Trophoblast cell (in vitro differentiated cells and primary cell): ENCODE results near the gene NEUROD6.

Source experiments
- DNase-seq, 2 donors: peaks; one replicate each; pipeline ENCODE4 v3.0.0-alpha.2; 2016
- H2AFZ ChIP-seq: 2 replicates; pipeline ENCODE4 v1.6.1; 2013; ENCODE audit warnings: low read length, moderate library complexity, mild to moderate bottlenecking; ENCODE audit not compliant: insufficient read depth, poor library complexity
- H2AK5ac ChIP-seq: 2 replicates; pipeline ENCODE4 v1.6.1; 2013; ENCODE audit warnings: mild to moderate bottlenecking, low read length
- H2BK120ac ChIP-seq: 2 replicates; pipeline ENCODE4 v1.6.1; 2013; ENCODE audit warnings: low read length, mild to moderate bottlenecking, moderate library complexity; ENCODE audit not compliant: insufficient read depth, poor library complexity
- H2BK12ac ChIP-seq: 2 replicates; pipeline ENCODE4 v1.6.1; 2013; ENCODE audit warnings: mild to moderate bottlenecking, low read length, moderate library complexity
- H2BK5ac ChIP-seq: 2 replicates; pipeline ENCODE4 v1.6.1; 2013; ENCODE audit warnings: low read length, low read depth, moderate library complexity, mild to moderate bottlenecking; ENCODE audit not compliant: poor library complexity
- H3K14ac ChIP-seq: 2 replicates; pipeline ENCODE4 v1.6.1; 2013; ENCODE audit warnings: mild to moderate bottlenecking, low read length
- H3K18ac ChIP-seq: 2 replicates; pipeline ENCODE4 v1.6.1; 2013; ENCODE audit warnings: mild to moderate bottlenecking, low read length
- H3K23ac ChIP-seq: 2 replicates; pipeline ENCODE4 v1.6.1; 2013; ENCODE audit warnings: low read length
- H3K27ac ChIP-seq: 2 replicates; pipeline ENCODE4 v1.5.1; 2013; ENCODE audit warnings: low read depth, mild to moderate bottlenecking, inconsistent platforms, low read length, moderate library complexity
- H3K27me3 ChIP-seq: 2 replicates; pipeline ENCODE4 v1.6.1; 2013; ENCODE audit warnings: inconsistent platforms, mild to moderate bottlenecking, low read length, moderate library complexity; ENCODE audit not compliant: insufficient read depth
- H3K36me3 ChIP-seq, 2 experiments: 1 replicate in 1 of 2; 2 replicates in 1 of 2; pipeline ENCODE4 v1.6.1; 2013; ENCODE audit warnings: low read length in 2 of 2, mild to moderate bottlenecking in 2 of 2, moderate library complexity in 1 of 2; ENCODE audit not compliant: insufficient read depth in 2 of 2, control insufficient read depth in 1 of 2
- H3K4ac ChIP-seq: 2 replicates; pipeline ENCODE4 v1.6.1; 2013; ENCODE audit warnings: low read depth, mild to moderate bottlenecking, low read length, moderate library complexity
- H3K4me1 ChIP-seq, 2 experiments: 1 replicate in 1 of 2; 2 replicates in 1 of 2; pipeline ENCODE4 v1.6.1; 2013; ENCODE audit warnings: low read length in 2 of 2, mild to moderate bottlenecking in 2 of 2, moderate library complexity in 1 of 2; ENCODE audit not compliant: insufficient read depth in 2 of 2, control insufficient read depth in 1 of 2
- H3K4me2 ChIP-seq: 2 replicates; pipeline ENCODE4 v1.6.1; 2013; ENCODE audit warnings: inconsistent platforms, mild to moderate bottlenecking, low read length, moderate library complexity
- H3K4me3 ChIP-seq: 2 replicates; pipeline ENCODE4 v1.5.1; 2013; ENCODE audit warnings: mild to moderate bottlenecking, low read depth, low read length, inconsistent platforms
- H3K79me1 ChIP-seq: one replicate; pipeline ENCODE4 v1.6.1; 2013; ENCODE audit warnings: low read length
- H3K79me2 ChIP-seq: 2 replicates; pipeline ENCODE4 v1.6.1; 2013; ENCODE audit warnings: low read length, mild to moderate bottlenecking; ENCODE audit not compliant: control insufficient read depth, insufficient read depth, poor library complexity
- H3K9ac ChIP-seq: 2 replicates; pipeline ENCODE4 v1.6.1; 2013; ENCODE audit warnings: mild to moderate bottlenecking, low read length
- H3K9me3 ChIP-seq: 2 replicates; pipeline ENCODE4 v1.6.1; 2013; ENCODE audit warnings: low read depth, mild to moderate bottlenecking, control low read depth, inconsistent platforms, low read length; ENCODE audit not compliant: insufficient read depth
- H4K12ac ChIP-seq: 2 replicates; pipeline ENCODE4 v1.6.1; 2013; ENCODE audit warnings: low read depth, mild to moderate bottlenecking, low read length, moderate library complexity
- H4K8ac ChIP-seq: 2 replicates; pipeline ENCODE4 v1.6.1; 2013; ENCODE audit warnings: low read depth, mild to moderate bottlenecking, low read length, moderate library complexity
- H4K91ac ChIP-seq: one replicate; pipeline ENCODE4 v1.6.1; 2013; ENCODE audit warnings: low read depth, mild to moderate bottlenecking, low read length, moderate library complexity
- WGBS: extraction: QIAGEN DNeasy Blood & Tissue Kit; methylation state at CpG from one replicate; pipeline ENCODE4 v1.1.7; 2013; ENCODE audit warnings: missing lambda C conversion rate; ENCODE audit not compliant: insufficient read length, insufficient coverage; ENCODE audit errors: extremely low coverage; 5-methylcytosine and 5-hydroxymethylcytosine counted together

Gene NEUROD6

DNA sequence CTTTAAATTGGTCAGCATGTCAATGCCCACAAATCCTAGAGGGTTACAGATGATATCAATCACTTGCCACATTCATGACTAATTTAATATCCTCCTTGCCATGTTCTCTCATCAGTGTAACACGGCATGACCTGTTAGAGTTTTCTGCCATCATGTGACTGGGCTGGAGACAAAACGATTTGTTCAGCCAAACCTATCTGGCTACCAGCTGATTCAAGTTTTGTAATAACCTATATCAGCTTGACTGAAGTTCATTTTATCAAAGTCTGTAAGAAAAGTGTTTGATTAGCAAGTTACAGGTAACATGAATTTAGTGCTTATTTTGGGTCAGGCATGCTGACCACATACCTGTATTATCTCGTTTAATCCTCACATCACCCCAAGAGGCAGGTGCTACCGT lies 25.7 kb downstream of the NEUROD6 start:
- Histone ChIP-seq H3K23ac (no peak overlapping the region), H3K18ac (no peak overlapping the region), H3K9me3 (no peaks in the 10 kb centered on the region), H4K12ac (no peak overlapping the region), H2BK120ac (no peak overlapping the region), H2AK5ac (no peak overlapping the region), H3K79me1 (no peaks in the 10 kb centered on the region), H2AFZ (no peak overlapping the region), H2BK12ac (no peak overlapping the region), H3K27ac (no peak overlapping the region), H3K4me1 (no peaks in the 10 kb centered on the region), H2BK5ac (no peak overlapping the region), H3K4ac (no peak overlapping the region), H3K14ac (no peak overlapping the region), H3K4me3 (no peak overlapping the region), H4K91ac (no peak overlapping the region), H3K36me3 (no peaks in the 10 kb centered on the region), H3K9ac (no peak overlapping the region), H4K8ac (no peak overlapping the region), H3K27me3 (no peaks in the 10 kb centered on the region), H3K4me2 (no peak overlapping the region), H3K79me2 (no peaks in the 10 kb centered on the region)
- no CpG with 5 or more reads among the region's 4 CpGs for WGBS
- no peak for DNase-seq

DNA sequence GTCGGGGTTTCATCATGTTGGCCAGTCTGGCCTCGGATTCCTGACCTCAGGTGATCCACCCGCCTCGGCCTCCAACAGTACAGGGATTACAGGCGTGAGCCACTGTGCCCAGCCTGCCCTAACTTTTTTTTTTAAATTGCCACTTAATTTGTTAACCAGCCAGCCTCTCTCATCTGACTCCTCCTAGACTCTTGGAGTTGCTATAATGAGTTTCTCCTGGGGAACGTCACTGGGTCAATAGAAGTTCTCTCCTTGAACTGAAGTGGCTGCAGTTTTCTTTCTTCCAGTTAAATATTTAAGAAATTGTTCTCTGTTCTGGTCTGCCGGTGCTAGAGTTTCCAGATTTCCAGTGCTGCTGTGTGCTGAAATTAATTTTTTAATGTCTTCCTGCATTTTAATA lies 27.6 kb downstream of the NEUROD6 start:
- WGBS: no CpG with 5 or more reads among the region's 7 CpGs
- Histone ChIP-seq H3K4me1 (no peaks in the 10 kb centered on the region), H4K8ac (no peak overlapping the region), H3K27ac (no peak overlapping the region), H4K12ac (no peak overlapping the region), H3K4me2 (no peak overlapping the region), H3K79me2 (no peaks in the 10 kb centered on the region), H3K9ac (no peak overlapping the region), H3K27me3 (no peaks in the 10 kb centered on the region), H3K79me1 (no peaks in the 10 kb centered on the region), H3K9me3 (no peaks in the 10 kb centered on the region), H3K36me3 (no peaks in the 10 kb centered on the region), H3K23ac (no peak overlapping the region), H3K4me3 (no peak overlapping the region), H2BK5ac (no peak overlapping the region), H3K4ac (no peak overlapping the region), H3K14ac (no peak overlapping the region), H2AFZ (no peak overlapping the region), H2BK120ac (no peak overlapping the region), H4K91ac (no peak overlapping the region), H2BK12ac (no peak overlapping the region), H3K18ac (no peak overlapping the region), H2AK5ac (no peak overlapping the region)
- DNase-seq: no peak

DNA sequence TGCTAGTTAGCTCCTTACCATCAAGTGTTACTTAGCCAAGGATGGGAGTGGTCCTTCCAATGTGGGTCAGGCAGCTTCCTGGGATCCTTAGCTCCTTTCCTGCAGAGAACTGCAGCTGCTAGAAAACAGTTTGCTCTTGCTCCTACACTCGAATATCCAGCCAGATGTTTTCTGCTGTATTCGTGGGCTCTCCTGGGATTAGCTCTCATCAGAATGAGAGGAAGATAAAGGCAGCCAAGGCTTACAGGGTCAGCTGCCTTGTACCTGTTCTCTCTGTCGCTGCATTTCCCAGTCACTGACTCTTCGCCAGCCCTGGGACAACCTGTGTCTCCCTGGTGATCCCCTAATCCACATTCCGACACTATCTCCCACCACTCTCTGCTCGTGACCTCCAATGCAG lies 29.0 kb downstream of the NEUROD6 start:
- no peak for DNase-seq
- no peaks in the 10 kb centered on the region for H3K79me1 ChIP-seq
- H3K18ac ChIP-seq: no peak overlapping the region
- no peaks in the 10 kb centered on the region for H3K36me3 ChIP-seq
- H4K12ac ChIP-seq: no peak overlapping the region
- WGBS: no CpG with 5 or more reads among the region's 6 CpGs
- H3K9me3 ChIP-seq: no peaks in the 10 kb centered on the region
- no peak overlapping the region for H3K23ac ChIP-seq
- H2BK120ac ChIP-seq: no peak overlapping the region
- H2BK5ac ChIP-seq: no peak overlapping the region
- no peak overlapping the region for H4K8ac ChIP-seq
- H4K91ac ChIP-seq: no peak overlapping the region
- no peak overlapping the region for H2AFZ ChIP-seq
- H3K9ac ChIP-seq: peak overlapping the region; percentile 61
- H3K4me1 ChIP-seq: no peaks in the 10 kb centered on the region
- no peaks in the 10 kb centered on the region for H3K79me2 ChIP-seq
- no peak overlapping the region for H3K4me2 ChIP-seq
- H2AK5ac ChIP-seq: no peak overlapping the region
- H3K14ac ChIP-seq: no peak overlapping the region
- no peak overlapping the region for H3K4me3 ChIP-seq
- H2BK12ac ChIP-seq: no peak overlapping the region
- no peak overlapping the region for H3K27ac ChIP-seq
- no peak overlapping the region for H3K4ac ChIP-seq
- no peaks in the 10 kb centered on the region for H3K27me3 ChIP-seq

DNA sequence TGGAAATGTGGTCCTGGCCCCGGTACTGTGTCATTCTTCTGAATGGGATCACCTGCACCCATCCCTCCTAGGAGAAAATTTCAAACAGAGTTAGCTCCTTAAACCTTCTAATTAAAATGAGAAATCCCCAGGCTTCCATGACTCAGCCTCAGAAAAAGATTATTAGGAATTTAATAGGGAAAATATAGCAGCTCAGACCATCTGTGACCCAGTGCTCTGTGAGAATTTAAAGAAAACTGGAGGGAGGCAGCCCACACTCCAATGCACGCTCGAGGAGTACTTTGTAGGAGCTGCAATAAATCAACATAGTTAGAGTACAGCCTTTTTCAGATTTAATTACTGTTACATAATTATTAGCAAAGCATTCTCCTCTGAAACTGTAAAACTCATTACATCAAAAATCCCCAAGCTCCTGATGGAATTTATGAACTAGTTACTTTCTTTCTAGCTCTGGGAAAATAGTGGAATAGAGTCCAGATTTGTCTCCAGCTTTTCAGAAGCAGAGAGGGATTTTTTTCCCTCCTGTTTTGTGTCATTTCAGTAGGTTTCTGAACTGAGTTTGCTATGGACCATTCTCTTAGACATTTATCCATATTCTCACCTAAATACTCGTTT lies 30.1 kb downstream of the NEUROD6 start:
- H3K4me3 ChIP-seq: no peak overlapping the region
- H3K18ac ChIP-seq: no peak overlapping the region
- no peaks in the 10 kb centered on the region for H3K79me1 ChIP-seq
- no peak overlapping the region for H3K23ac ChIP-seq
- no peak overlapping the region for H4K12ac ChIP-seq
- H3K27me3 ChIP-seq: no peaks in the 10 kb centered on the region
- no peaks in the 10 kb centered on the region for H3K79me2 ChIP-seq
- H2BK12ac ChIP-seq: no peak overlapping the region
- no peak overlapping the region for H2AK5ac ChIP-seq
- H3K4me1 ChIP-seq: no peaks in the 10 kb centered on the region
- WGBS: no CpG with 5 or more reads among the region's 4 CpGs
- H2AFZ ChIP-seq: no peak overlapping the region
- H3K14ac ChIP-seq: no peak overlapping the region
- no peak overlapping the region for H2BK120ac ChIP-seq
- no peak overlapping the region for H2BK5ac ChIP-seq
- no peak overlapping the region for H3K27ac ChIP-seq
- DNase-seq: no peak
- H3K36me3 ChIP-seq: no peaks in the 10 kb centered on the region
- no peak overlapping the region for H3K4ac ChIP-seq
- no peak overlapping the region for H3K4me2 ChIP-seq
- H3K9me3 ChIP-seq: peaks cover 2% of the 10 kb centered on the region
- no peak overlapping the region for H3K9ac ChIP-seq
- no peak overlapping the region for H4K91ac ChIP-seq
- H4K8ac ChIP-seq: no peak overlapping the region
